ENCODE results near the gene PCK1. TPM values are rescaled to one million over a fixed set of nuclear protein-coding genes. Genes with fewer than 3 reads are reported as not detected.

Gene PCK1
- total and polyA plus RNA-seq, 2 donors (not counting 3 experiments of a cell fraction or from before 2014, with no cell fraction given): not detected

GRCh38 chr20:57592263-57593092 lies 31.6 kb downstream of the PCK1 start:
- Histone ChIP-seq H4K20me1 (replicated peaks; ENCODE audit: control insufficient read depth, extremely low read depth, insufficient read depth, low read length) (no peaks in the 10 kb centered on the region), H3K4me3 (replicated peaks in 1 of 3; ENCODE audit: insufficient read depth in 1 of 3, low read depth in 1 of 3, low read length in 3 of 3) (no peak overlapping the region), H3K79me2 (ENCODE audit: control insufficient read depth, insufficient read depth, low read length) (no peaks in the 10 kb centered on the region), H3K27ac (ENCODE audit: insufficient read depth, low read depth, low read length) (no peak overlapping the region), H3K9me3 (replicated peaks; ENCODE audit: control insufficient read depth, insufficient read depth, low read length) (no peaks in the 10 kb centered on the region), H3K36me3 (ENCODE audit: control insufficient read depth in 2 of 2, extremely low read depth in 1 of 2, insufficient read depth in 2 of 2, low read length in 2 of 2) (no peaks in the 10 kb centered on the region), H2AFZ (ENCODE audit: low read depth, low read length) (no peak overlapping the region), H3K4me1 (ENCODE audit: control insufficient read depth, extremely low read depth, insufficient read depth, low read length) (no peaks in the 10 kb centered on the region), H3K27me3 (ENCODE audit: control insufficient read depth in 2 of 2, insufficient read depth in 2 of 2, low read length in 2 of 2) (no peaks in the 10 kb centered on the region), H3K9ac (replicated peaks; ENCODE audit: extremely low read depth, insufficient read depth, low read length) (no peak overlapping the region), H3K4me2 (ENCODE audit: insufficient read depth, low read length) (no peak overlapping the region), H3K9me1 (replicated peaks; ENCODE audit: control insufficient read depth, extremely low read depth, insufficient read depth, low read length) (no peaks in the 10 kb centered on the region)
- ChIA-PET POLR2A (no interaction called here), CTCF (interaction anchor here (1.0 to 1.4 kb wide), 4 partner anchors 76 to 587 kb away, joined by 3 to 9 read pairs (median 6); no protein-coding TSS in a partner anchor)
- TF ChIP-seq POLR2AphosphoS5 (IDR thresholded peaks at IDR 0.05; ENCODE audit: insufficient read depth, low read depth, low read length) (no peak), MAX (IDR thresholded peaks at IDR 0.05; ENCODE audit: insufficient read depth, insufficient read length) (no peak), EZH2 (IDR thresholded peaks at IDR 0.05; ENCODE audit: borderline replicate concordance, low read depth, low read length, severe bottlenecking) (no peak), POLR2A (IDR thresholded peaks at IDR 0.05; ENCODE audit: low read depth, low read length) (no peak), MYC (IDR thresholded peaks at IDR 0.05; ENCODE audit: low read depth, low read length) (no peak)
- no TSS peak for BruUV-seq (replicated peaks)
- DNase-seq (ENCODE audit: low read depth, low spot score) (no peak), FAIRE-seq (no peak)
- intact Hi-C loops (cut with micrococcal nuclease): loop anchor here (5.0 kb wide), 1 partner anchor 210 kb away; no protein-coding TSS in a partner anchor
- dilution Hi-C loops (cut with MboI; ENCODE audit: extremely low pct_ligation_motif_present, low sequenced_read_pairs): no loop called here

Measured in endothelial cell of umbilical vein (primary cell).